IMR-90 (cell line): Measurements from ENCODE around the gene PAX2. TPM values are rescaled to one million over a fixed set of nuclear protein-coding genes. Genes with fewer than 3 reads are reported as not detected.

Experiments used
- ATAC-seq: fragments of 200-7000 bp; cut with Tn5 transposase; 2 replicates; pipeline ENCODE4 v1.9.1; 2020; ENCODE audit warnings: low read depth, mild to moderate bottlenecking, moderate library complexity
- BruUV-seq: library from RNA; stranded (reverse); fragments of 400-500 nt; replicated peaks from 2 replicates; lab custom pipeline; 2021; lab: Mats Ljungman, UMichigan
- CTCF ChIA-PET: fragments of 300-600 bp; formaldehyde crosslinking; extraction: SDS; loops from one replicate; lab custom pipeline; 2021; ENCODE audit warnings: antibody characterized with exemption; lab: Yijun Ruan, JAX
- POLR2A ChIA-PET: fragments of 300-600 bp; sonication (Branson Sonifier 250); formaldehyde crosslinking; loops from one replicate; lab custom pipeline; 2022; ENCODE audit warnings: antibody characterized with exemption; ENCODE audit not compliant: unreplicated experiment; lab: Charles Lee
- DNase-seq: peaks from one replicate; pipeline ENCODE4 v3.0.0; 2013
- H2AFZ ChIP-seq: replicated peaks from 2 replicates; pipeline ENCODE3; 2013; ENCODE audit warnings: low read length, mild to moderate bottlenecking; ENCODE audit not compliant: poor library complexity
- H2AK5ac ChIP-seq: 2 replicates; pipeline ENCODE4 v1.6.1; 2013; ENCODE audit warnings: low read depth, low read length, inconsistent platforms
- H2AK9ac ChIP-seq: replicated peaks from 2 replicates; pipeline ENCODE3; 2013; ENCODE audit warnings: mild to moderate bottlenecking, low read depth, low read length, moderate library complexity; ENCODE audit not compliant: poor library complexity
- H2BK120ac ChIP-seq: 2 replicates; pipeline ENCODE4 v1.6.1; 2013; ENCODE audit warnings: low read depth, low read length, inconsistent platforms
- H2BK15ac ChIP-seq: 3 replicates; pipeline ENCODE4 v1.6.1; 2013; ENCODE audit warnings: low read depth, low read length, inconsistent platforms
- H2BK20ac ChIP-seq: 2 replicates; pipeline ENCODE4 v1.6.1; 2013; ENCODE audit warnings: low read depth, mild to moderate bottlenecking, inconsistent platforms, low read length, moderate library complexity
- H2BK5ac ChIP-seq: 2 replicates; pipeline ENCODE4 v1.6.1; 2013; ENCODE audit warnings: mild to moderate bottlenecking, low read depth, low read length, inconsistent platforms; ENCODE audit not compliant: poor library complexity, severe bottlenecking
- H3K14ac ChIP-seq: replicated peaks from 2 replicates; pipeline ENCODE4 v1.6.1; 2013; ENCODE audit warnings: low read depth, low read length, inconsistent platforms
- H3K18ac ChIP-seq: 2 replicates; pipeline ENCODE4 v1.6.1; 2013; ENCODE audit warnings: low read depth, low read length, control low read depth
- H3K23ac ChIP-seq: 2 replicates; pipeline ENCODE4 v1.6.1; 2013; ENCODE audit warnings: low read depth, low read length, inconsistent platforms
- H3K27ac ChIP-seq: 2 replicates; pipeline ENCODE4 v1.5.1; 2013; ENCODE audit warnings: mild to moderate bottlenecking, control low read depth, low read length; ENCODE audit not compliant: insufficient read depth
- H3K27me3 ChIP-seq: 2 replicates; pipeline ENCODE4 v1.6.1; 2013; ENCODE audit warnings: low read length; ENCODE audit not compliant: control insufficient read depth, insufficient read depth
- H3K36me3 ChIP-seq: 2 replicates; pipeline ENCODE4 v1.6.1; 2013; ENCODE audit warnings: low read length, mixed read lengths; ENCODE audit not compliant: control insufficient read depth, insufficient read depth
- H3K4ac ChIP-seq: 2 replicates; pipeline ENCODE4 v1.6.1; 2013; ENCODE audit warnings: low read depth, low read length, inconsistent platforms
- H3K4me1 ChIP-seq: 2 replicates; pipeline ENCODE4 v1.6.1; 2013; ENCODE audit warnings: low read length, mixed read lengths; ENCODE audit not compliant: control insufficient read depth, insufficient read depth
- H3K4me2 ChIP-seq: 2 replicates; pipeline ENCODE4 v1.6.1; 2013; ENCODE audit warnings: low read depth, mild to moderate bottlenecking, control low read depth, low read length, moderate library complexity
- H3K4me3 ChIP-seq: 2 replicates; pipeline ENCODE4 v1.5.1; 2013; ENCODE audit warnings: low read depth, mild to moderate bottlenecking, control low read depth, low read length, moderate library complexity; ENCODE audit not compliant: insufficient read depth
- H3K56ac ChIP-seq: 2 replicates; pipeline ENCODE4 v1.6.1; 2013; ENCODE audit warnings: low read length, inconsistent platforms; ENCODE audit not compliant: insufficient read depth; ENCODE audit errors: extremely low read depth
- H3K79me1 ChIP-seq, 2 experiments: 2 replicates each; pipeline ENCODE4 v1.6.1; 2013; ENCODE audit warnings: low read length in 2 of 2, inconsistent platforms in 1 of 2, low read depth in 1 of 2
- H3K9ac ChIP-seq: 2 replicates; pipeline ENCODE4 v1.6.1; 2013; ENCODE audit warnings: low read depth, low read length, control low read depth
- H3K9me1 ChIP-seq: 2 replicates; pipeline ENCODE4 v1.6.1; 2013; ENCODE audit warnings: low read length, inconsistent platforms; ENCODE audit not compliant: insufficient read depth
- H3K9me3 ChIP-seq: 2 replicates; pipeline ENCODE4 v1.6.1; 2013; ENCODE audit warnings: low read length; ENCODE audit not compliant: control insufficient read depth, insufficient read depth
- H4K20me1 ChIP-seq: 2 replicates; pipeline ENCODE4 v1.6.1; 2013; ENCODE audit warnings: low read length, inconsistent platforms; ENCODE audit not compliant: insufficient read depth
- H4K5ac ChIP-seq: 2 replicates; pipeline ENCODE4 v1.6.1; 2013; ENCODE audit warnings: mild to moderate bottlenecking, low read depth, low read length, control low read depth
- H4K8ac ChIP-seq, 2 experiments: 2 replicates each; pipeline ENCODE4 v1.6.1; 2013; ENCODE audit warnings: low read depth in 2 of 2, low read length in 2 of 2, control low read depth in 1 of 2, inconsistent platforms in 1 of 2
- H4K91ac ChIP-seq: 2 replicates; pipeline ENCODE4 v1.6.1; 2013; ENCODE audit warnings: low read depth, low read length, inconsistent platforms; ENCODE audit not compliant: insufficient read depth
- CEBPB ChIP-seq: IDR thresholded peaks from 2 replicates; pipeline ENCODE4 v1.6.1; 2012; ENCODE audit warnings: low read depth, low read length, improper control_type of control experiment
- RFX5 ChIP-seq: IDR thresholded peaks from 2 replicates; pipeline ENCODE4 v1.8.0; 2012; ENCODE audit warnings: low read depth, mild to moderate bottlenecking, low read length, moderate library complexity
- WGBS, 2 experiments: methylation state at CpG; one replicate each; pipeline versions ENCODE4 v1.1.5 to v1.1.7; 2013; ENCODE audit warnings: missing lambda C conversion rate in 2 of 2; ENCODE audit not compliant: insufficient read length in 1 of 2; ENCODE audit errors: extremely low coverage in 2 of 2; 5-methylcytosine and 5-hydroxymethylcytosine counted together
- dilution Hi-C: fragments of 300-500 bp; cut with HindIII; formaldehyde crosslinking; loops from one replicate; pipeline ENCODE4 v1.14.3; 2018; ENCODE audit warnings: low sequenced_read_pairs; ENCODE audit not compliant: unreplicated experiment
- in situ Hi-C: fragments of 300-500 bp; cut with MboI; formaldehyde crosslinking; loops from 3 replicates; pipeline ENCODE4 v1.14.3; 2019; ENCODE audit warnings: low sequenced_read_pairs, inconsistent platforms, mixed read lengths
- intact Hi-C: fragments of 100-400 bp; cut with micrococcal nuclease; formaldehyde crosslinking; loops from 2 replicates; pipeline ENCODE4 v1.10.0; 2022
- polyA plus RNA-seq, 3 experiments: library from polyadenylated mRNA; depleted of rRNA; stranded (reverse); fragments of >200 nt; gene quantifications; 2 replicates each; pipeline ENCODE4 v1.2.3, GENCODE V29; 2012; ENCODE audit warnings: low replicate concordance in 1 of 3
- total RNA-seq: library from RNA; depleted of rRNA; stranded (reverse); fragments of >200 nt; gene quantifications from 2 replicates; pipeline ENCODE4 v1.2.3, GENCODE V29; 2012

PAX2 gene
- total and polyA plus RNA-seq, 2 of the 4 experiments (the other 2 are of a cell fraction): not detected

GRCh38 chr10:100807241-100807951 lies 62.0 kb downstream of the PAX2 start:
- intact Hi-C loops (no loop called here), dilution Hi-C loops (no loop called here), in situ Hi-C loops (no loop called here)
- no peak overlapping the region for H3K23ac ChIP-seq
- no peak overlapping the region for H4K8ac ChIP-seq
- H2BK20ac ChIP-seq: no peak overlapping the region
- H3K4me3 ChIP-seq: no peak overlapping the region
- no peaks in the 10 kb centered on the region for H3K4me1 ChIP-seq
- no peak overlapping the region for H4K5ac ChIP-seq
- no peak for DNase-seq
- CTCF ChIA-PET: no interaction called here
- no peak for ATAC-seq
- BruUV-seq: no TSS peak
- H2AK9ac ChIP-seq: no peak overlapping the region
- H3K79me1 ChIP-seq: no peaks in the 10 kb centered on the region
- peaks cover 80% of the 10 kb centered on the region for H3K27me3 ChIP-seq
- H3K9ac ChIP-seq: no peak overlapping the region
- H3K4me2 ChIP-seq: no peak overlapping the region
- no peak overlapping the region for H2AFZ ChIP-seq
- H4K20me1 ChIP-seq: no peaks in the 10 kb centered on the region
- H4K91ac ChIP-seq: no peak overlapping the region
- H3K56ac ChIP-seq: no peak overlapping the region
- no peak overlapping the region for H3K14ac ChIP-seq
- WGBS, 2 experiments: 86% methylated on average over 11 of the region's 20 CpGs; no CpG with 5 or more reads in 1 of the 2 experiments
- no peak overlapping the region for H3K4ac ChIP-seq
- no peak overlapping the region for H3K18ac ChIP-seq
- H2BK5ac ChIP-seq: no peak overlapping the region
- no peak overlapping the region for H2BK15ac ChIP-seq
- POLR2A ChIA-PET: no interaction called here
- no peak overlapping the region for H3K27ac ChIP-seq
- no peak overlapping the region for H2BK120ac ChIP-seq
- H2AK5ac ChIP-seq: no peak overlapping the region
- no peak for TF ChIP-seq CEBPB
- TF ChIP-seq RFX5: no peak
- H3K9me3 ChIP-seq: no peaks in the 10 kb centered on the region
- H3K9me1 ChIP-seq: no peaks in the 10 kb centered on the region
- no peaks in the 10 kb centered on the region for H3K36me3 ChIP-seq
